GM18520 (cell line): ENCODE results near the gene HID1.
"Not testable (repeated sequence)": the region's sequence is repeated elsewhere in the genome, so short reads cannot be mapped to it uniquely, and the experiment has no call there.

ENCODE experiments used
- ATAC-seq: cut with Tn5 transposase; IDR thresholded peaks from one replicate; pipeline ENCODE4 v1.9.1; 2021; ENCODE audit not compliant: unreplicated experiment

The HID1 gene

DNA sequence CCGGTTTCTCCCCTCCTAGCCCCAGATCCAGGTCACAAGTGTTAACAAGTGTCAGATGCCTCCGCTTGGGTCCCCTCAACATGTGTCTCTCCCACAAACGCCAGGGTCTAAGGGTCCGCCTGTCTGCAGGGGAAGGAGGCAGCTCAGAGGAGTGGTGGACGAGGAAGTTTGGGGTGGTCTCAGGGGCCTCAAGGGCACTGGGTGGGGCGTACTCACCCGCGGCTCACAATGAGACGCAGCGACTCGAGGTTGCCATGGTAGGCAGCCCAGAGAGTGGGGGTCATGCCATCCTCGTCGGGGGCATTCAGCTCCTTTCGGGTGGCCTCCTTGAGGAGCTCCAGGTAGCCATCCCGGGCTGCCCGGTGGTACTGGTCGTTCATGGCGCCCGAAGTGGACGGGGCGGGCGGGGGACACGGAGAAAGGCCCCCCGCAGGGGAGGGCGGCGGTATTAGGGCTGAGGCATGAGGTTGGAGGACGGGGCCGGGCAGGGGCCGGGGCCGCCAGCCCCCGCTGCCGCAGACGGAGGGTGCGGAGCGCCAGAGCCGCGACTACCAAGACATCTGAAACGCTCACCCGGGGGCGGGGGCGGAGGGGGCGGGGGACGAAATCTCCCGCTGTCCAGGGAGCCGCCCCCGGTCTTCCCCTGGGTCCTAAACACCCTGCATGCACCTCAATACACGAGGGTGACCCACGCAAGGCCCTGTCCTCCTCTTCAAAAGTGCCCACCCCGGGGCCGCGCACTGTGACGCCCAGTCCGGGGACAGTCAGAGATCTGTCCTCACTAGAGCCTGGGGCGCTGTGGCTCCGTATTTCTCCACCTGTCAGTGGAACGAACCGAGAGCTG is 49.6 kb downstream of the HID1 start, which contains the start of gene USH1G:
TSS of gene USH1G (minus strand) at position 562 of the 844 bp plus-strand sequence. CDS start at position 380, 182 bp downstream.
- no peak for ATAC-seq

DNA sequence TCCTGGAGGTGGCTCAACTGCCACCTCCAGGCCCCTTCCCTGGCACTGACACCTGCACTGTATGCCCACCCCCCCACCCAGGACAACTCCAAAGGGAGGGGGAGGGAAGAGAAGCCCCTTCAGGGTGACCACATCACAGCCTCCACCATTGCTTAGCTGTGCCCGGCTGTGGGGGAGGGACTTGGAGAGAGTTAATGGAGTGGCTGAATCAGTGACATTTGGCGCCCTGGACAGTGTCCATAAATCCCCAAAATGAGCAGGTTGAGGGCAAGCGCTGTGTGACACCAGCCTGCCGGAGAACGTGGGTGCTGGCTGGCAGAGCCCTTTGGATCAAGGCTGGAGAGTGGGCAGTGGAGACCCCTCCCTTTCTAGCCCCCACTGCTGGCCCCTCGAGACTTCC is 50.4 kb downstream of the HID1 start:
- no peak for ATAC-seq

DNA sequence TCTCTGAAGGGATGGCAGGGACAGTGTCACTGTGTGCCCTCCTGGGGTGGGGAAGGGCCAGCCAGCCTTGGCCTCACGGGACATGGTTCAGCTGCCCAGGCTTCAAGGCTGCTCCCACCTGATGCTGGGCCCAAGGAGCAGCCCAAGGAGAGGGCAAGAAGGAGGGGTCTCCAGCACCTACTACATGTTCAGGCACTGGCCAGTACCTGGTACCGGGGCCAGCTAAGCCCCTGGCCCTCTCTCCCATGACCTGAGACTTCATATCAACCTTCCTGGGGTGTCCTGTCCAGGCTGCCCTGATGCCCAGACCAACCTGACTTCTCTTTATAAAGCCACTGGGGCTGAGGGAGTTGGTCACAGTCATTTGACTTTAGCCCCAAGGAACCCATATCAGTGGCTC is 50.8 kb downstream of the HID1 start:
- no peak for ATAC-seq

DNA sequence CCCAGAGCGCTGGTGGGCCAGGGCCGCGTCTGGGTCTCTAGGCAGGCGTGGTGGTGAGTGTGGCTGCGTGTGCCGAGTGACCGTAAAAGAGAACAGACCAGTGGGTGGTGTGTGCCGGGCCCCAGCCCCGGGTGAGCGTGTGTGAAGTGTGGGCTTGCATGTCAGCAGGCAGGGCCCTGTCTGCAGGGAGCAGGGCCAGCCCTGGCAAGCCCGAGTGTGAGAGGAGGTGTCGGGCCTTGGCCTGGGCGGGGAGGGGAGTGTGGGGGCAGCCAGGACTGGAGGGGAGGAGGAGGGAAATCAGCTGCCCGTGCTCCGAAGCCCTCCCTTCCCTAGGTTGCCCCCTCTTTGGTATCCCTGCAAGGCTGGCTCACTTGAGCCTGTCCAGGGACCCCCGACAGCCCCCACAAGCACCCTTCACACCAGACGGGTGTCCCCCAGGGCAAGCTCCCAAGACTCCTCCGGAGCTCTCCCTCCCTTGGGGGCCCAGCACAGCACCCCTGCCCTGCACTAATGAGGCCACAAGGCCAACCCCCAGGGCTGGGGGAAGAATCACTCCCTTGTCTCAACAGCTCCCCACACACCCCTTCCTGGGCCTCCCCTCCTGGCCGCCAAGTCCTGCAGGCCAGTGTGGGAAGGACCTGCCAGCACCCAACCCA is 51.4 kb downstream of the HID1 start:
- no peak for ATAC-seq

DNA sequence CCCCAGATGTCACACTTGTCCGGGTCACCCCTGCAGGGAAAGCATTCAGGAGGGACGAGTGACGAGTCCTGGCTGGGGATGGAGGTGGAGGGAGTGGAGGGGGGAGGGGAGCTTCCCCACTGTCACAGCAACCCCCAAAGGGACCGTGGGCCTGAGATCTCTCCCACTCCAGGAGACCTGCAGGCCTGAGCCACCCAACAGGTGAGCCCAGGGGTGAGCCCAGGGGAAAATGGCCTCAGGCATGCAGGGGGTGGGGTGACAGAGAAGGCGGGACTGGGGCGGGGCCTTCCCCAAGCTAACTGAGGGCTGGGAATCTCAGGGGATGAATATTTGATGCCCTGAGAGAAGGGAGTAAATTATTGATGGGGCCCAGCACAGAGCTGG is 51.9 kb downstream of the HID1 start:
- no peak for ATAC-seq

DNA sequence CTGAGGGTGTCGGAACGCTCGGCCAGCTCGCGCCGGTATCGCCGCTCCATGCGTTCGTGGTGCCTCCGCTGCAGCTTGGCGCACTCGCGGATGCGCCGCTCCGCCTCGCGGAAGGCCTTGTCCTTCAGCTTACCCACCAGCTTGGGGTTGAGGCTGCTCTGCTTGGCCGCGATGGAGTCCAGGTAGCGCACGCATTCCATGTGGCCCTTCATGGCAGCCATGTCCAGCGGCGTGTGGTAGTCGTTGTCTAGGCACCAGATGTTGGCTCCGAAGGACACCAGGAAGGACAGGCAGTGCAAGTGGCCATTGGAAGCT is 52.3 kb downstream of the HID1 start:
- no peak for ATAC-seq

DNA sequence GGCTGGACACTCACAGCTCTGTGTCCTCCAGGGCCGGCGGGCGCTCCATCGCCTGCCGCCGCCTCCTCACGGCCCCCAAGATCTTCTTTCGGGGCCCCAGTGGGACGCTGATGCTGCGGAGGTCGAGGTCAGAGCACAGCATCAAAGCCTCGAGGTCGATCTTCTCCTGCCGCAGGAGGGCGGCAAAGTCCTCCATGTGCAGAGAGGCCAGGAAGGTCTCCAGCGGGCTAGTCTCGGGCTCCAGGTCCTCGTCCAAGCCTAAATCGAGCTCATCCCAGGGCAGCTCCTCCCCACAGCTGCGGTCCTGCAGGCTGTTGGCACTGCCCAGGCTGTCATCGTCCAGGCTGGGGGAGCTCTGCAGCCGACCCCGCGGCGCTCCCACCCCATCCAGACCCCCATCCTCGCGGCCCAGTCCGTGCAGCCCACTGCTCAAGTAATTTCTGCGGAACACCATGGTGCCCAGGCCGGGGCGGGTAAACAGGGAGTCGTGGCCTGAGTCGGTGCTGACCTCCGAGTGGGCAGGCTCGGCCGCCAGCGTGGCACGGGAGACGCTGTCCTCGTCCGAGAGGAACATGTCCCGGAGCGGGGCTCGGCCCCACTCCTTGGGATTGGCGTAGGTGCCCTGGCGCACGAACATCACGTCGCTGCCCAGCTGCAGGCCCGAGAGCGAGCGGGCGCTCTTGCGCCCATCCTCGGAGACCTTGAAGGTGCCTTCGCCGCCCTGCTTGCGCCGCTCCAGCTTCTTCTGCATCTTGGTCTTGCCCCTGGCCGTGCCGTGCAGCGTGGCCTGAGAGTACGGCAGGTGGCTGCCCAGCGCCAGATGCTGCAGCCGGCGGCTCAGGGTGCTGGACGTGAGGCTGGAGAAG is 52.9 kb downstream of the HID1 start:
- ATAC-seq: no peak

DNA sequence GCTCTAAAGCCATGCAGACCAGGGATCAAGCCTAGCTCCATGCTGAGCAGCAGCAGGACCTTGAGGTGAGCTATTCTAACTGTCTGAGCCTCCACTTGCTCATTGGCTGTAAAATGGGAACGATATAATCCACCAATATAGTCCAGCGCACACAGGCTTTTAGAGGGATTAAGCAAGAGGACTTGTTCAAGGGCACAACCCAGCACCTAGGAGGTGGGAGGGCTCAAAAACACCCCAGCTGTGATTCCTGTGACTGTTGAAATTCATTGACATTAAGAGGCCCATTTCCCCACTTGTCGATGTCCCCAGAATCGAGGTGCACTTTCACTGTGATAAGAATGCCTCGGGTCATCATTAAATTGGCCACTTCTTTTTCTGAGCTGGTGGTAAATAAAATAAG is 53.7 kb downstream of the HID1 start:
- no peak for ATAC-seq

DNA sequence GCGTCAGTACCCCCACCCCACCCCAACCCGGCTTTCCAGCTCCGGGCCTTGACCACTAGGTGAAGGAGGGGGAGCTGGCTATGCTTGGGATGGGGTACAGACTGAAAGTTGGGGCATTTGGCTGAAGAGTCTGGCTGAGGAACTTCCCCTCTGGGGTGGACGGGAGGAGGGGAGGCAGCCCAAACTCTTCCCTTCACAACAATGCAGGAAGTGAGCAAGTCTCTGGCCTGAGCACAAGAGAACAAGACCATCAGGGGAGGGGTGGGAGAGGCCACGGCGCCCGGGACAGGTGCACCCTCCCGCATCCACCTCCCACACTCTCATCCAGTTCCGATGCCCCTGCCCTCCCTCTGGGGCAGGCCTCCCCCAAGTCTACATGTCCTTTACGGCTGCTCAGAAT is 55.1 kb downstream of the HID1 start:
- no peak for ATAC-seq

DNA sequence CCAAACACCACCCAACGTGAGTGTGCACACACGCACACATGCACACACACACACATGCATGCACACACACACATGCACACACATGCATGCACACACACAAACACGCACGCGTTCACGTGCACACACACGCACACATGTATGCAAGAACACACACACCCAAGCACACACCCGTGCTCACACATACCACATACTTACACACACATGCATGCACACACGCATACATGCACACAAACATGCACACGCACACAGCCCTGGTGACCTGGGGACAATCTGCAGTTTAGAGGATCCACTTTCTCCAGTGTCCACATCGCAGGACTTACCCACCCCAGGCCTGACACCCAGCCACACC is 55.7 kb downstream of the HID1 start:
- ATAC-seq: no peak

DNA sequence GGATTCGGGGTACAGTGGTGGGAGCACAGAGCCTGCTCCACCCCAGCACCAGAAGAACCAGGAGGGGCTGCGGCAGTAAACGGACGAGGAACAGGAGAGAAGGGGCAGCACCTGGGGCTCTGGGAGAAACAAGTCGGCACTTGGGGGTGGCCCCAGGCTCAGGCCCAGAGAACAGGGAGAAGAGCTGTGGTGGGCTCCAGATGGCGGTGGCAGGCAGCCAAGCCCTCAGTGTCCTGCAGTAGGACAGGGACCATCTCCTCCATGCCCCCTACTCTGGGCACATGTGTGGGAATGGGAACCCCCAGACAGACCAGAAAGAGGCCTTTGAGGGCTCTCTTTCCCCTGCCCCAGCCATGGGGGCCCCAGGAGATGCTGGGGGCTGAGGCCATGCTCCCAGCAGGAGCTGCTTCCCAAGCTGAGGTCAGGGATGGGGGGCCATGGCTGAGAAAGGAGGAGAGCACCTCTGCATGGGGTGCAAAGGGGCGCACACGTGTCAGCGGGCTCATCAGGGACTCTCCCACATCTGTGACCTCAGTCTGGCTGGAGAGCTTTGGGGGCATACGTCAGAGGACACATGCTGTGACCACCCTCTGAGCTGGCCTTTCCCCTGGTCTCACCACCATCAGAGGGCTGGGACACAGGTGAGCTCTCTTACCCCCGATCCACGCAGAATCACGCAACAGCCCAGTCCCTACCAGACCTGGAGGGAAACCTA is 56.3 kb downstream of the HID1 start:
- no peak for ATAC-seq

DNA sequence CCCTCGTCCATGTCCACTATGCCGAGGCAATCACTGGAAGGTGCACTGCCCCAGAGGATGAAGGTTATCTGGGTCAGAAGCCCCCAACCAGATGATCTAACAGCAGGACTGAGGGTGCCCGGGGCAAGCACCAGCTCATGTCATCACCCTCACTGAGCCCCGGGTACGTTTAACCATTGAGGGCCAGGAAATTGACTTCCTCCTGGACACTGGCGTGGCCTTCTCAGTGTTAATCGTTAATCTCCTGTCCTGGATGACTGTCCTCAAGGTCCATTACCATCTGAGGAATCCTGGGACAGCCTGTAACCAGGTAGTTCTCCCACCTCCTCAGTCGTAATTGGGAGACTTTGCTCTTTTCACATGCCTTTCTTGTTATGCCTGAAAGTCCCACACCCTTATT is 61.1 kb downstream of the HID1 start:
- not testable (repeated sequence) for ATAC-seq

DNA sequence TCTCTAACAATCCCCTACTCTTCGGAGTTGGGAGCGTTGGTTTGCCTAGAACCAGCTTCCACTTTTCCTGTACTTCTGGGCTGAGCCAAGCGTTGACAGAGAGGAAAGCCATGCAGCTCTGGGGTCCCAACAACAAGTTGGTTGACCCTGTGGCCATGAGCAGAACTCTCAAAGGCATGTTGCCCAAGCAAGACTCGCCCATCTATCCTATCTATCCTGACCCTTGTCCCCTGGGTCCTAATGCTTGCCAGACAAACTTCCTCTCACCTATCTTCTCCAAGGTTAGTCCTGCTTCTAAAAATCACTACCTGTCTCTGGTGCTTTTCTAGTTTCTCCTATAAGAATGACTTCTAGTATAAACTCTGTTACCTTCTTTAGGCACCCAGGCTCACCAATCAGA is 63.5 kb downstream of the HID1 start:
- ATAC-seq: not testable (repeated sequence)

DNA sequence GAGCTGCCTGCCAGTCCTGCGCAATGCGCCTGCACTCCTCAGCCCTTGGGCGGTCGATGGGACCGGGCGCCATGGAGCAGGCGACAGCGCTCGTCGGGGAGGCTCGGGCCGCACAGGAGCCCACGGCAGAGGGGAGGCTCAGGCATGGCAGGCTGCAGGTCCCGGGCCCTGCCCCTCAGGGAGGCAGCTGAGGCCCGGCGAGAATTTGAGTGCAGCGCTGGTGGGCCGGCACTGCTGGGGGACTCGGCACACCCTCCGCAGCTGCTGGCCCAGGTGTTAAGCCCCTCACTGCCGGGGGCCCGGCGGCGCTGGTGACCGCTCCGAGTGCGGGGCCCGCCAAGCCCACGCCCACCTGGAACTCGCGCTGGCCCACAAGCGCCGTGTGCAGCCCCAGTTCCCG is 65.5 kb downstream of the HID1 start:
- no peak for ATAC-seq

DNA sequence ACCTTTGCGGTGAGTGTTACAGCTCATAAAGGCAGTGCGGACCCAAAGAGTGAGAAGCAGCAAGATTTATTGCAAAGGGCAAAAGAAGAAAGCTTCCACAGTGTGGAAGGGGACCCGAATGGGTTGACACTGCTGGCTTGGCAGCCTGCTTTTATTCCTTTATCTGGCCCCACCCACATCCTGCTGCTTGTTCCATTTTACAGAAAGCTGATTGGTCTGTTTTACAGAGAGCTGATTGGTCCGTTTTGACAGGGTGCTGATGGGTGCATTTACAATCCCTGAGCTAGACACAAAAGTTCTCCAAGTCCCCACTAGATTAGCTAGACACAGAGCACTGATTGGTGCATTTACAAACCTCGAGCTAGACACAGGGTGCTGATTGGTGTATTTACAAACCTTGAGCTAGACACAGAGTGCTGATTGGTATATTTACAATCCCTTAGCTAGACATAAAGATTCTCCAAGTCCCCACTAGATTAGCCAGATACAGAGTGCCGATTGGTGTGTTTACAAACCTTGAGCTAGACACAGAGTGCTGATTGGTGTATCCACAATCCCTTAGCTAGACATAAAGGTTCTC is 66.3 kb downstream of the HID1 start:
- not testable (repeated sequence) for ATAC-seq

DNA sequence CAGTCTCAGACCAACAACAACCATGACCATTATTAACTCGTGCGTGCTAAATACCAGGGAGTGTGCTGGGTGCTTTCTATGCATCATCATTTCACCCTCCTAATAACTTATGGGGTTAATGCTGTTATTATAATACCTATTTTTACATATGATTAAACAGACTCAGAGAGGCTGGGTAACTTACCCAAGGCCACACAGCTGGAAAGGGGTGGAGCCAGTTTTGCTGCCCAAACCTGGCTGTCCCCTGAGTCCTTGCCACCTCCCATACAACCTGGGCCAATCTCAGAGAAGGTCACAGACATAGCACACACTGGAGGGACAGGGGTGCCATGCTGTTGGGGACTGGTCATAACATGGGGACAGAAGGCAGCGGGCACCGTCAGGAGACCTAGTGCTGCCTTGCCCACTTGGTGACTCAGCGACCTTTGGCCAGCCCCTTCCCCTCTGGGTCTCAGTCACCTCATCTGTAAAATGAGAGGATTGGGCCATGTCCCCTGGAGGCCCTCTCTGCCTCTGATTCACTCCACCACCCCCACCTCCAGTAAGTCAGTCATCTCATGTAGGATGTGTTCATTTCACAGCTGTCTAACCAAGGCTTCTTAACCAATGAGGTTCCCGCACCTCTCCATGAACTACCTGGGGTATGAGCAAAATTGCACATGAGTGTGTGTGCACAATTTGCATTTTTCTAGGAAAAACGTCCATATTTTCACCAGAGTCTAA is 67.7 kb downstream of the HID1 start:
- ATAC-seq: no peak

DNA sequence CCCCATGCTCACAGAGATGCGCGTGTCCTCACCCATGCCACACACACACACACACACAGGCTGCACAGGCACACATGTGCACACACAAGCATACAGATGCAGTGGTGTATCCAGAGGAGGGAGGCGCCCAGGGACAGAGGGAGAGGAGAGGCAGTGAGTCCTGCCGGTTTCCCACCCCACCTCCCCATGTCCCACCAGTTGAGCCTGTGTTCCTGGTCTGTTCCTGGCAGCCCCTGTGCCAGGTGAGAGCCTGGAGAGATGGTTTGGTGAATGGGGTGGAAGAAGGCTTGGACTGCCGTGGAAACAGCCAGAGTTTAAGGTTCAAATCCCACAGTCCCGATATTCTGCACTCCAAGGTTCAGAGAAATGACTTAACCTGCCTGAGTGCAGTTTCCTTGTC is 68.9 kb downstream of the HID1 start:
- ATAC-seq: no peak

DNA sequence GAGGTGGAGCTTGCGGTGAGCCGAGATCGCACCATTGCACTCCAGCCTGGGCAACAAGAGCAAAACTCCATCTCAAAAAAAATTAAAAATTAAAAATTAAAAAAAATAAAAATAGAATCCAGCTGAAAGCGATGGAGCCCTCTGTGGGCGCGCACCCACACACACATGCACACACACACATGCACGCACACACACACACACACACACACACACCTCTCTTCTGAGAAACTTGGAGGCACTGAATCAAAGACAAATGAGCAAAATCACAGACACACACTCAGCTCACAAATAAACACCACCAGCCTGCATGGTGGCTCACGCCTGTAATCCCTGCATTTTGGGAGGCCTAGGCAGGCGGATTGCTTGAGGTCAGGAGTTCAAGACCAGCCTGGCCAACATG is 69.5 kb downstream of the HID1 start:
- ATAC-seq: no peak

DNA sequence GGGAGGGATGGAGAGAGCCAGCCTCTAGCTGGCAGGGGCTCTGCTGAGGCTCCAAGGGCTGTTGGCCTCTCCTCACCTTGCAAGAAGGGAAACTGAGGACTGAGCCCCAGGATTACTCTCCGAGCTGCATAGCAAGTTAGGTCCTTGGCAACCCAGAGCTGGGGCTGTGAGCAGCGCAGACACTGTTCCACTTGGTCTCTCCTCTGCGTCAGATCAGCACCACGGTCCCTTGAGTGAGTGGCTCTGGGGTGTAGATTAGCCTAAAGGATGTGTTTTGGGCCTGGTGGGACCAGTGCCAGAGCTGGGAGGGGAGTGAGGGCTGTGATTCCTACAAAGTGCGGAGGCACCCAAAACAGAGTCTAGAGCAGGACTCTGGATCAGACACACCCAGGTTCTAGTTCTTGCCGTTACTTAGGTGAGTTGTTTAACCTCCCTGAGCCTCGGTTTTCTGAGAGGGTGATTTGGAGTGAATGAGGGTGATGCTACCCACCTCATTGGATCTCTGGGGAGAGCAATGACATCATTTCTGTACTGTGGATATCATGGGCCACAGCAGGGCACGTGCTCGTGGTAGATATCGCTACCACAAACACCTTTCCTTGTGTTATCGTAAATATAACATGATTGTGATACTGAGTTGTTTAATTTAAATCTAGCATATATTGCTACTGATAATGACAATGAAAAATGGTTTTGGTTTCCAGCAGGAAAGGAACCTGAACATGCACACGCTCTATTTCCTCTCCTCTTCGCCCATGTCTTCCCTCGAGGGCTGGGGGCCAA is 71.0 kb downstream of the HID1 start:
- no peak for ATAC-seq
